Measurements from ENCODE around the gene AGBL4. TPM values are rescaled to one million over a fixed set of nuclear protein-coding genes. Genes with fewer than 3 reads are reported as not detected.

Gene AGBL4
- polyA plus RNA-seq, 3 donors from 2014 or later, result not detected

DNA sequence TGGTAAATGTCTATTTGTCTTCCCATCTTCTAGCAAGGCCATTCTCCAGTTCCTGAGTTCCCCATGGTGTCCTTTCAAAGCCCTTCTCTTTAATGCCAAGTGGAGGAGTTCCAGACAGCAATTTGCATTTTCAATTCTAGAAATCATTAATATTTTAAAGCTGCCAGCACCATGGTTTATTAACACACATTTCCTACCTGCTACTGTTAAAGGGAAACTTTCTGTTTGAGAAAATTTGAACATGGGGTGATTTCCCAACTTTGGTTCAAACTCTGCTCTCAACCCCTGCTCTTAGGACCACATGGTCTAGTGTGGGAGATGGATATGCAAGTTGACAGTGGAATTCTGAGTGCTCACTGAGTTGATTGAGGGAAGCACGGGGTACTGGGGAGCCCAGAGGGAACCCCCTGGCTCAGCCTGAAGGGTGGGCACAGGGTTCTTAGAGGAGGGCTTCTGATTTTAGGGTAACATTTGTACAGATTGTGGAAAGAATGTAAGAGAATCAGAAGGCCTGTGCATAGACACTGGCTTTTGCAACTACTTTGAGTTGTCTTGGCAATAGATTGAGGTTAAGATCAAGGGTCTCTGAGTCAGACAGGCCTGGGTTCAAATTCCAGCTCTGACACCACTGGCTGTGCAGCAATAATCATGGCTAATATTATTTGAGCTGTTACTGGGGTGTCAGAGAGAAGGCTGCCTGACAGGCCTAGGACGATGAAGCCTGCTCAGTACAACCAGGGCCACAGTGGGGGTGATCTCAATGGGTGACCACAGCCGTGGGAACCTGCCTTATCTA, 1344.8 kb downstream of the AGBL4 start:
- no peak for DNase-seq
- Mint-ChIP-seq H3K27ac (no peak overlapping the region), H3K36me3 (no peaks in the 10 kb centered on the region), H3K27me3 (ENCODE audit: low read depth in 3 of 3) (peaks cover 0 to 6% (median 2%) of the 10 kb centered on the region in 3 donors), H3K4me3 (no peak overlapping the region), H3K9me3 (no peaks in the 10 kb centered on the region), H3K4me1 (no peaks in the 10 kb centered on the region)

DNA sequence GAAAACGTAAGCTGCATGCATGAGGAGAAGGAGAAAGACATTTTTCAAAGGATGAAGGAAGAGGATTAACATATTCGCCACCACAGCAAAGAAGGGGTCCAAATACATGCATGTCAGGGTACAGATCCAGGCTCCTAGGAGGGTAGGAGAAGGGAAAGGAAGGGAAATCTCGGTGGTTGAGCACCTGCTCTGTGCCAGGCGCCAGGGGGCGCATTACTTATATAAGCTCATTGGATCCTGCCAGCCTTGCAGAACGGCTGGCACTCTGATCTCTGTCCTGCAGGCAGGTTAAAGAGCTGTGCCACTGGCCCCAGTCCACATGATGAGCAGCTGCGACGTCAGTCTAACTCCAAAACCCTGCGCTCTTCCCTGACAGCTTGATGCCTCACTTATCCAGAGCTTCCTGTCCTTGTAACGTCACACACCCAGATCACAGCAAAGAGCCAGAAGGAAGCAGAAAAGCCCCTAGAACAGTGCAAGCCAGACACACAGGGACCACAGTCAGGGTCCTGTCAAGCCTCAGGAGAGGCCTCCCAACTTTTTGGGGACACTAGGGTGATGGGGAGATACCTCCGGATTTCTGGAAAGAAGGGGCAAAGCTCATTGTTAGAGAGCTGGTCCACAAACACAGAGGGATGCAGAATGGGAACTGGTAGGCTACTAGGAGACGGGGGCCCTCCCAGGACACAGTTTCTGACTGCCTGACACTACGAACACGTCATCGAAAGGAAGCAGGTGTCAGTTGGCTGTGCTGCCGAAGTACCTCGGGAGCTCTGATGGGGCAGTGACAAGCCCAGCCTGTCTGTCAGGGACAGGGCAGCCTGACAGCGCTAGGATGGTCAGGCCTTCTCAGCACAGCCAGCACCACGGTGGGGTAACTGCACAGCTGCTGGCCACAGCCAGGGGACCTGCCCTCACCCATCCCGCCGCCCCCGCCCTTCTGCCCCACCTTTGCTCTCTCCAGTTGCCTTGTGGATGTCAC, 1346.2 kb downstream of the AGBL4 start:
- Mint-ChIP-seq H3K9me3 (no peaks in the 10 kb centered on the region), H3K27me3 (ENCODE audit: low read depth in 3 of 3) (peaks cover 2 to 7% (median 6%) of the 10 kb centered on the region in 3 donors), H3K27ac (no peak overlapping the region), H3K4me1 (no peaks in the 10 kb centered on the region), H3K36me3 (no peaks in the 10 kb centered on the region), H3K4me3 (no peak overlapping the region)
- DNase-seq, result peak in 2 of 3 donors; percentile 2 to 6

DNA sequence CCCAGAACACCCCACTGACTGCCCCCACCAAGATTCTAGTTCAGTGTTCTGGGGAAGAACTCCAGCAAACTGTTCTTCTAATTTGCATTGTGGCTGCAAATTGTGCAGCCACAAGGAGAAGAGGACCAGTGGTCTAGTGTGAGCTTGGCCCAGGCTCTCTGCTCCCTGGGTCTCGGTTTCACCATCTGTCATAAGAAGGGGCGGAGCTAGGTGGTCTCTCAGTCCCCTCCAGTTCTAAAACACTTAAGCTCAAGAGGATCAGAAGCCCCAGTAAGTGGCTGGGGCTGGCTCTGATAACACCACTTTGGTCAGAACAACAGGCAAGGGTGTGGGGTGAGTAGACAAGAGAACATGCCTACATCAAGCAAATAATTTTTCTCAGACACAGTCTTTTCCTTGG, 1346.9 kb downstream of the AGBL4 start:
- H3K27me3 Mint-ChIP-seq (ENCODE audit: low read depth in 3 of 3), result peaks cover 2 to 7% (median 6%) of the 10 kb centered on the region in 3 donors
- H3K9me3 Mint-ChIP-seq, result no peaks in the 10 kb centered on the region
- no peak overlapping the region for H3K4me3 Mint-ChIP-seq
- H3K36me3 Mint-ChIP-seq, result no peaks in the 10 kb centered on the region
- no peak overlapping the region for H3K27ac Mint-ChIP-seq
- H3K4me1 Mint-ChIP-seq, result no peaks in the 10 kb centered on the region
- no peak for DNase-seq

DNA sequence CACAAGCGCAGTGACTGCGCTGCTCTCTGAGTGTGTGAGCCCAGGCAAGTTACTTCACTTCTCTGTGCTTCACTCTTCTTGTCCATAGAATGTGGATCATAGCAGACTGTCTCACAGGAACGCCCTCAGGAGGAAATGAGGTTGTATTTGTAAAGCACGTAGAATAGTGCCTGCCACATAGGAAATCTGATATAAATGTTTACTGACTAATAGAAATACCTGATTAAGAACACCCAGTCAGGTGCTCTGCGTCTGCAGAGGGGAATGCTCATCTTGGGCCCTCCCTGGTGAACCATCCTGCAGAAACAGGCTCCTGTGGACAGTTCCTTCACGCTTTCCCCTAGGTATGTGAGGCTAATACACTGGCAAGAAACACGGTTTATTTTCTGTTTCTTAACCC, 1347.4 kb downstream of the AGBL4 start:
- Mint-ChIP-seq H3K4me3 (no peak overlapping the region), H3K36me3 (no peaks in the 10 kb centered on the region), H3K4me1 (no peaks in the 10 kb centered on the region), H3K27ac (no peak overlapping the region), H3K27me3 (ENCODE audit: low read depth in 3 of 3) (peaks cover 5 to 7% (median 6%) of the 10 kb centered on the region in 3 donors), H3K9me3 (no peaks in the 10 kb centered on the region)
- DNase-seq, result no peak

DNA sequence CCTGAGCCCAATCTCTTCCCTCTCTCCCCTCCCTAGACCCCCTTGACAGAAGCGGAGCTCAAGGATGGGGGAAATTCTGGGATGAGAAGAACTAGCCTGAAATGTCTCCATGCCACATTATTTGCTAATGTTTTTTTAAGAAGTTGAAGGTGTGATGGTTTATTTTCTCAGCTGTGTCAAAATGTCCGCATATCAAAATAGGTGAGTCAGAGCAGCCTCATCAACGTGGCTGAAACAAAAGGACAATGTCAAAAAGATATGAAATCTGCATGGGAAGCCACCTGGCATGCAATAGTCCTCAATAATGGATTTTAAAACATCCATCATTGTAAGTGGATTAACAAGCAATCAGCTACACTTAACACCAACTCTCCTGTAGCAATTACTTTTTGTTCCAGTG, 1348.5 kb downstream of the AGBL4 start:
- Mint-ChIP-seq H3K4me3 (no peak overlapping the region), H3K4me1 (no peaks in the 10 kb centered on the region)
- DNase-seq, result no peak

DNA sequence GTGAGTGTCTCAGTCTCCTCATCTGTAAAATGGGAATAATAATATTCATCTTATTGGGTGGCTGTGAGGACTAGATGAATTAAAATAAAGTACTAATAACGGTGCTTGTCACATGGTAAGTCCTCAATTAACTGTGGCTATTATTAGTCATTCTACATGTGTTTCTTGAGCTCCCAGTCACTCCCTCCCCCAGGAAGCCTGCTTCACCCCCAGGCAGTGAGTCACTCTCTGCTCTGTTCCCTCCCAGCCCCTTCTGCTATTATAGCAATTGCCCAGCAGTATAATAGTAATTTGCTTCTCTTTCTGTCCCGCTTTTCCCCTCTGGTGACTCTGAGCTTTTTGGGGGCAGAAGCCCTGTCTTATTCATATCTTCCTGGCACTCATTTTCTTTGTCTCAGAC, 1349.1 kb downstream of the AGBL4 start:
- H3K36me3 Mint-ChIP-seq, result no peaks in the 10 kb centered on the region
- H3K27ac Mint-ChIP-seq, result no peak overlapping the region
- DNase-seq, result no peak
- no peaks in the 10 kb centered on the region for H3K4me1 Mint-ChIP-seq
- H3K4me3 Mint-ChIP-seq, result no peak overlapping the region
- H3K9me3 Mint-ChIP-seq, result no peaks in the 10 kb centered on the region
- H3K27me3 Mint-ChIP-seq (ENCODE audit: low read depth in 3 of 3), result peaks cover 4 to 10% (median 7%) of the 10 kb centered on the region in 3 donors

More for the DNA sequence above, 1348.5 kb downstream of the AGBL4 start:
- H3K27ac Mint-ChIP-seq, result no peak overlapping the region
- peaks cover 3 to 8% (median 7%) of the 10 kb centered on the region in 3 donors for H3K27me3 Mint-ChIP-seq (ENCODE audit: low read depth in 3 of 3)
- H3K36me3 Mint-ChIP-seq, result no peaks in the 10 kb centered on the region
- no peaks in the 10 kb centered on the region for H3K9me3 Mint-ChIP-seq

DNA sequence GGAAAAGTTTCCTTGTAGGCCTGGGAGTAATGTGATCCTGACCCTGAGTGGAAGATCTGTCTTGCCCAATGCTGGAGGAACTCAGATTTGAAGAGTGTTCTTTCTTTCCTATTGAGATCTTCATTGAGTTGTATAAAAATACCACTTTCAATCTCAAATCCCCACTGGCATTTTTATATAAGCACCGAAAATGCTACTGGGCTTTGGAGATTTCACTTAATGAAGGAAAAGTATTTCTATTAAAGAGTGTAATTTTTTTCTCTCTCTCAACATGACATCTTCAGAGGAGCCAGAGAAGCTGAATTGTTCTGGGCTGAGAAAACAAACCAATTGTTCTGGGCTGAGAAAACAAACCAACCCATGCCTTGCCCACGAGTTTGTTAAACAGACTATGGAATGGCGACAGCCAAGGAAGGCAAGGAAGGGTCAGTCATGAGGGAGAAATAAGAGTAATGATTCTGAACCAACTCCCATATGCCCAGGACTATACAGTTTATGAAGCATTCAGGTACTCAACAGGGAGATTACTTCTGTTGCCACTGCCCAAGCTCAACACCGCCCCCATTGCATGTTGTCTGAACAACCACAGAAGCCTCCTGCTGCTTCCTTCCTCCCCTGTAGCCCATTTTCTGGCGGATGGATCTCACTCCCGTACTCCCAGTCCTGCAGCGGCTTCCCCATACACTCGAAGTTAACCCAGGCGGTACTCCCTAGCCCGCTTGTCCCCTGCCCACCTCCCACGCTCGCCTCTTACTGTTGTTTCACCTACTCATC, 1350.2 kb downstream of the AGBL4 start:
- Mint-ChIP-seq H3K9me3 (no peaks in the 10 kb centered on the region), H3K36me3 (no peaks in the 10 kb centered on the region), H3K4me3 (no peak overlapping the region), H3K4me1 (no peaks in the 10 kb centered on the region), H3K27me3 (ENCODE audit: low read depth in 3 of 3) (peaks cover 7 to 12% (median 8%) of the 10 kb centered on the region in 3 donors), H3K27ac (no peak overlapping the region)
- DNase-seq, result no peak

DNA sequence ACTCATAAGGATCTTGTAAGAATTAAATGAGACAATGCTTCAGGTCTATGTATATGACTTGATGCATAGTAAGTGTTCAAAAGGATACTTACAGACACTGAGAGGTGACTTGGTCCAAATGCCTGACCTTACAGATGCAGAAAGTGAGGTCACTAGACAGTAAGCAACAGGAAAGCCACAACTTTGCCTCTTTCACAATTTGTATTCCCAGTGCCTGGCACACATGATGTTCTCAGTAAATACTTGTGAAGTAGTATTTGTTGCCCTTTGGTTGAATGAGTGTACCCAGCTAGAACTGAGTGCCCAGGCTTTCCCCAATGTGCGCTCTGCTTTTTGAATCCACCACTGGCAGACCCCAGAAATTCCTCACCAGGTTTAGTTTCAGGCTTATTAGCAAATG, 1352.2 kb downstream of the AGBL4 start:
- Mint-ChIP-seq H3K4me1 (no peaks in the 10 kb centered on the region), H3K9me3 (peaks cover 0 to 1% (median 0%) of the 10 kb centered on the region in 6 donors), H3K4me3 (no peak overlapping the region), H3K27me3 (ENCODE audit: low read depth in 3 of 3) (peaks cover 7 to 13% (median 12%) of the 10 kb centered on the region in 3 donors), H3K36me3 (no peaks in the 10 kb centered on the region), H3K27ac (no peak overlapping the region)
- no peak for DNase-seq

DNA sequence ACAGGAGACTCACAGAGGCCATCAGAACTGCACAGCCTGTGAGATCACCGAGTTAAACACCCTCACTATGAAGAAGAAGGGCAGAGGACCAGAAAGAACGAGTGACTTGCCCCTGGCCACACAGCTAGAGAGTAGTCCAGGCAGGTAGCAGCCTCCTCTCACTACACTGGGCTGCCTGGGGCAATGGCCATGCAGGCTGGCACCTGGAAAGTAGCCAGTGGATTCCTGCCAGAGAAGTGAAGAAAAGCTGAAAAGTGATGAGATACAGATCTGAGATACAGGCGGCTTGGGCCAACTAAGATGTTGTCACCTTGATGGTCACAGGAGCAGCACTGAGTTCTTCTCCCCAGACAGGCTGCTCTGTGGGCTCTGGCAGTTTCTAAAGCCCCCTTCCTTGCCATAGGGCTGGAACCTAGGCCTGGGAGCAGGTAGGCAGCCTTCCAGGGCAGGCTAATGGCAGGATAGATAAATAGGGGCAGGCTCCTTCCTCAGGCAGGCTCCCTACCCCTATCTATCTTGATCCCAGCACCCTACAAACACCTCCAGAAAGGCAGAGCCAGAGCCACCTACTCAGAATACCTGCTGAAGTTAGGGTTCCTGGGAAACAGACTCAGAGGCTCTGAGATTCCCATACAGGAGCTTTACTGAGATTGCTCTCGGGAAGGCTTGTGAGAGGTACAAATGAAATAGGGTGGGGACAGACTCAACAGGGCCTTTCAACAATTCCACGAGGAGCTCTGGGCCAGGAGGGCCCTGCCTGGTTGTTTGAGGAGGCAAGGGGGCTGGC, 1353.3 kb downstream of the AGBL4 start:
- peaks cover 9 to 14% (median 13%) of the 10 kb centered on the region in 3 donors for H3K27me3 Mint-ChIP-seq (ENCODE audit: low read depth in 3 of 3)
- no peak overlapping the region for H3K27ac Mint-ChIP-seq
- H3K4me1 Mint-ChIP-seq, result no peaks in the 10 kb centered on the region
- no peaks in the 10 kb centered on the region for H3K36me3 Mint-ChIP-seq
- peaks cover 0 to 1% (median 0%) of the 10 kb centered on the region in 6 donors for H3K9me3 Mint-ChIP-seq
- no peak for DNase-seq
- H3K4me3 Mint-ChIP-seq, result no peak overlapping the region

DNA sequence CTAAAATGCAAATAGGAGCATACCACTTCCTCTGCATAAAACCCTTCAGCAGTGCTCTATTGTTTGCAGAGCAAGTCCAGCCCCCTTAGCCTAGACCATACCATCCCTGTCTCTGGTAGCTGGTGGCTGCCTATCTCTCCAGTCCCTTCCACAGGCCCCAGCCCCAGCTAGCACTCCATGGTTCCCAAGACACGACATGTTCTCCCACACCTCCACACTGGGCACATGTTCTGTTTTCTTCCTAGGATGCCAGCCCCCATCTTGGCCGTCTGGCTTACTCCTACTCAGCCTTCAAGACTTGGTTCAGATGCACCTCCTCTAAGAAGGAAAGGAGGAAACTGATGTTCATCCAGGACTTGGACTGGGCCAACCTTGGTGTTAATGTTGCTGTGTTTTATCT, 1355.4 kb downstream of the AGBL4 start:
- H3K9me3 Mint-ChIP-seq, result peaks cover 0 to 1% (median 0%) of the 10 kb centered on the region in 6 donors
- no peak overlapping the region for H3K27ac Mint-ChIP-seq
- no peak overlapping the region for H3K4me3 Mint-ChIP-seq
- DNase-seq, result no peak
- no peaks in the 10 kb centered on the region for H3K36me3 Mint-ChIP-seq
- no peaks in the 10 kb centered on the region for H3K4me1 Mint-ChIP-seq
- peaks cover 9 to 13% (median 9%) of the 10 kb centered on the region in 3 donors for H3K27me3 Mint-ChIP-seq (ENCODE audit: low read depth in 3 of 3)

DNA sequence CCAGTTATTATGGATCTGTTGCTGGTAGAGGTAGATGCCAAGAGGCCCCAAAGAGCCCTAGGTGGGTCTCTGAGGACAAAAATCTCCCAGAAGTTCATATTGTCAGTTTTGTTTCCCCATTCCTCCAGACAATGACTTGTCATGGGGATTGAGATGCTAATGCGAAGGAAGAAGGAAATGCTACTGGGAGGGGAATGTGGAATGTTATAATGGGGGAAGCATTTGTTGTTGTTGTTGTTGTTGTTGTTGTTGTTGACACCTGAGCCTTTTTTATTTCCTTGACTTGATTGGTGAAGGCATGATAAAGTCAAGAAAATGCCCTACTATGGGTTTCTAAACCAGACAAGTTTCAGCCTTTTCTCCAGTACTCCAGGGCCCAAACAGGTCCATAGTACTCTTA, 1356.0 kb downstream of the AGBL4 start:
- H3K4me1 Mint-ChIP-seq, result no peaks in the 10 kb centered on the region
- H3K36me3 Mint-ChIP-seq, result no peaks in the 10 kb centered on the region
- no peak overlapping the region for H3K4me3 Mint-ChIP-seq
- no peak overlapping the region for H3K27ac Mint-ChIP-seq
- H3K27me3 Mint-ChIP-seq (ENCODE audit: low read depth in 3 of 3), result peaks cover 4 to 13% (median 9%) of the 10 kb centered on the region in 3 donors
- no peak for DNase-seq
- H3K9me3 Mint-ChIP-seq, result peaks cover 0 to 1% (median 0%) of the 10 kb centered on the region in 6 donors

DNA sequence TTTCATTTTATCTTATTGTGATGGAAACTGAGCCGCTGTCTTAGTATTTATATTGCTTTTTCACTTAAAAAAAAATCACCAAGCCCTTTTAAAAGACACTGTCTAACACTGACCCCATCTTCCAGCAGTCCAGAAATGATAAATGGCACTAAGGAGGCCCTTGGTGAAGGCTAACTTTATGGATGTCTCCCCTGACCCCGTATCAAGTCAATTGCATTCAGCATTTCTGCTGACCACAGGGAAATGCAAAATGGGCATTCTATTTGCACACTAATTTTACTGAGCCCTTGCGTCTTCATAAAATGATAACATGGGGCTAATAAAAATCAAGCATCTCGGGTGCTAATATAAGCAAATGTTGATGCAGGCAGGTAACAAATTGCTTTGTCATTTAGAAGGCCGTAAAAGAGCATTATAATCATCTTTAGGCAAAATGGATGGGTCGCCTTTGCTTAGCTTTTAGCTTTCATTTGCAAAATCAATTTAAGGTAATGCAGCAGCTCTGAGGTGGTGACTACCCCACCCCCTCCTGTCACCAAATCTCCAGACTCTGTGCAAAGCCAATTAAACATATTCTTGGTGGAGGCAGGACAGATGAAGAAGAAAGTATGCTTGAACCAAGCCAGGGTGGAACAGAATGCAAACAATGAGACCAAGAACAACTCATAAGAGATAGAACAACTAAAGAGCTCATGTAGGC, 1357.9 kb downstream of the AGBL4 start:
- Mint-ChIP-seq H3K36me3 (no peaks in the 10 kb centered on the region), H3K4me3 (no peak overlapping the region), H3K4me1 (no peaks in the 10 kb centered on the region), H3K9me3 (peaks cover 0 to 2% (median 0%) of the 10 kb centered on the region in 6 donors), H3K27me3 (ENCODE audit: low read depth in 3 of 3) (peaks cover 2 to 11% (median 9%) of the 10 kb centered on the region in 3 donors), H3K27ac (no peak overlapping the region)
- no peak for DNase-seq

Data from immature natural killer cell (primary cell).